Naive thymus-derived CD4-positive, alpha-beta T cell (primary cell): Measurements from ENCODE around the gene SH3YL1. TPM values are rescaled to one million over a fixed set of nuclear protein-coding genes. Genes with fewer than 3 reads are reported as not detected.

ENCODE experiments used
- polyA plus RNA-seq, 2 donors: library from polyadenylated mRNA; unstranded; fragments of 300-500 nt; fragmentation: Illumina TruSeq; gene quantifications; one replicate each; pipeline ENCODE4 v1.2.3, GENCODE V29; 2021
- total RNA-seq, 6 experiments: library from RNA in 5 of 6; stranded (reverse) in 5 of 6; gene quantifications; 1 replicate in 5 of 6; 2 replicates in 1 of 6; pipeline ENCODE4 v1.2.3 and lab custom pipeline; 2021 to 2026

SH3YL1 gene
- total and polyA plus RNA-seq, 7 experiments from 2014 or later = 16.5 to 94.1 (median 52.2) TPM

Other genes starting within 250 kb of the SH3YL1 start
- gene FAM110C, start 217.5 kb downstream of the SH3YL1 start, total RNA-seq = 1 to 10 TPM in 1 of 5 experiments, under 1 TPM in 3, not detected in 1; 0.11 to 1.5 (median 0.19) TPM
- under 1 TPM in 1 of 2 donors, not detected in 1; 0.06 TPM for gene FAM110C, start 217.5 kb downstream of the SH3YL1 start, polyA plus RNA-seq
- 10 to 100 TPM; 61.1 to 92.7 (median 86.1) TPM for gene ACP1, start 915 bp upstream of the SH3YL1 start, total RNA-seq
- gene ACP1, start 915 bp upstream of the SH3YL1 start, polyA plus RNA-seq = 100 to 1,000 TPM; 153 to 199 TPM
- under 1 TPM in 1 of 5 experiments, not detected in 4; 0.49 TPM for gene ALKAL2, start 24.1 kb upstream of the SH3YL1 start, total RNA-seq
- under 1 TPM in 1 of 2 donors, not detected in 1; 0.18 TPM for gene ALKAL2, start 24.1 kb upstream of the SH3YL1 start, polyA plus RNA-seq